ENCODE data around the gene C1QB.

C1QB gene

DNA sequence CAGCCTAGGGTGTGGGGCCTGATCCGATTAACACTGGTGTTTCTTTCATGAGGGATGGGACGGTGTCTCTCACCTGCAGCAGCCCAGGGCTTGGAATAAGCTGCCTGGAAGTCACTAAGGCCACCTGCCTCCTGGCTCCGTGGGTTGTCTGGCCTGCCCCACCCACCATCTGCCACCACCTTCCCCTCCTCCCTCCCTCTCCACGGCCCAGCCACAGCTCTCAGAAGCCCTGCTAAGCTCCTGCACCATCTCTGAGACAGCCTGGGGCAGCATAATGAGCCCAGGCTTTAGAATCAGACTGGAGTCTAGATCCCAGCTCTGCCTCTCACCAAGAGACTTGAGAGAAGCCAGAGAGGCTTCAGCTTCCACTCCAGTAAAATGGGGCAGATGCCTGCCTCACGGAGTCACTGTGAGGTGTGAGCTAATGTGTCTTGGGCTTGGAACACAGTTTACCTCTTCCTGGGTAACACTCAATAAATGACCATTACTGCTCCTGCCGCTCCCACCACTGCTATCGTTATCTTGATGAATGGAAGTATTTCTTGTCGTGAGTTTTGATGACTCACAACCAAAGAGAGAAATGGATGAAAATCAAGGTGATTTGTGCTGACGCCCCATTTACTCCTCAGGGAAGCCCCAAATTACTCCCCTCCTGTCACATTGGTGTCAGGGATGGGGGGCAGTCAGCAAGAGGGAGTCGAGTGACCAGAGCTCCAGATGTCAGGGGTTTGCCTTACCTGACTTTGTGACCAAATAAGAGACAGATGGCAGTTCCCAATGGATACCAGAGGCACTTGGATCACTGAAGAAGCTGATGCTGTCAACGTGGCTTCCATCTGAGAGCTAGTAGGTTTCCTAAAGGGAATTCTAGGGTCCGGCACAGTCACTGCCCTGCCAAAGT is 40.1 kb upstream of the C1QB start:
- no peak for DNase-seq (ENCODE audit: low read depth)
- TF ChIP-seq, protein P1, sequence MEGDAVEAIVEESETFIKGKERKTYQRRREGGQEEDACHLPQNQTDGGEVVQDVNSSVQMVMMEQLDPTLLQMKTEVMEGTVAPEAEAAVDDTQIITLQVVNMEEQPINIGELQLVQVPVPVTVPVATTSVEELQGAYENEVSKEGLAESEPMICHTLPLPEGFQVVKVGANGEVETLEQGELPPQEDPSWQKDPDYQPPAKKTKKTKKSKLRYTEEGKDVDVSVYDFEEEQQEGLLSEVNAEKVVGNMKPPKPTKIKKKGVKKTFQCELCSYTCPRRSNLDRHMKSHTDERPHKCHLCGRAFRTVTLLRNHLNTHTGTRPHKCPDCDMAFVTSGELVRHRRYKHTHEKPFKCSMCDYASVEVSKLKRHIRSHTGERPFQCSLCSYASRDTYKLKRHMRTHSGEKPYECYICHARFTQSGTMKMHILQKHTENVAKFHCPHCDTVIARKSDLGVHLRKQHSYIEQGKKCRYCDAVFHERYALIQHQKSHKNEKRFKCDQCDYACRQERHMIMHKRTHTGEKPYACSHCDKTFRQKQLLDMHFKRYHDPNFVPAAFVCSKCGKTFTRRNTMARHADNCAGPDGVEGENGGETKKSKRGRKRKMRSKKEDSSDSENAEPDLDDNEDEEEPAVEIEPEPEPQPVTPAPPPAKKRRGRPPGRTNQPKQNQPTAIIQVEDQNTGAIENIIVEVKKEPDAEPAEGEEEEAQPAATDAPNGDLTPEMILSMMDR (IDR thresholded peaks at IDR 0.05; ENCODE audit: low read depth, low read length, missing control alignments), result no peak
- H3K4me3 ChIP-seq (ENCODE audit: low read depth, low read length), result no peak overlapping the region

GRCh38 chr1:22613572-22613918 is 39.5 kb upstream of the C1QB start:
- H3K4me3 ChIP-seq (ENCODE audit: low read depth, low read length), result no peak overlapping the region
- TF ChIP-seq, protein P1 (IDR thresholded peaks at IDR 0.05; ENCODE audit: low read depth, low read length, missing control alignments), result no peak
- no peak for DNase-seq (ENCODE audit: low read depth)

DNA sequence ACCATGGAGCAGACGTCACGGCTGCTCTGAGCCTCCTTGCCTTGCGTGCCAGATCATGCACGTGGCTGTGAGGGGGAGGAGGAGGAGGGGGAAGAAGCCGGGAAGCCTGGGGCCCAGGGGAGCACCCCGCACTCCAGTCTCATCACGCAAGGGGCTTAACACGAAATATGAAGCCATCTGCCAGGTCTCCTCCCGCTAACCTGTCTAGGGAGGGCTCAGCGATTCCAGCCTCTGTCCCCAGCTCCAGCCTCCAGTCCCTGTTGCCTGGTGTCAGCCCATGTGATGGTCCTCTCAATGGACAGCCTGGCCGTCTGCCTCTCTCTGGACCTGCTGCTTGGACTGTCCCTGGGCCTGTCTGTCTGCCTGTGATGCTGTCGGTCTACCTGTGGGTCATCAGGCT is 39.1 kb upstream of the C1QB start:
- no peak for DNase-seq (ENCODE audit: low read depth)
- TF ChIP-seq, protein P1 (IDR thresholded peaks at IDR 0.05; ENCODE audit: low read depth, low read length, missing control alignments), result no peak
- no peak overlapping the region for H3K4me3 ChIP-seq (ENCODE audit: low read depth, low read length)

- H3K4me3 ChIP-seq (ENCODE audit: low read depth, low read length), result no peak overlapping the region
- no peak for DNase-seq (ENCODE audit: low read depth)
- TF ChIP-seq, protein P1 (IDR thresholded peaks at IDR 0.05; ENCODE audit: low read depth, low read length, missing control alignments), result no peak
Observed at GRCh38 chr1:22615886-22616285, 37.1 kb upstream of the C1QB start.

DNA sequence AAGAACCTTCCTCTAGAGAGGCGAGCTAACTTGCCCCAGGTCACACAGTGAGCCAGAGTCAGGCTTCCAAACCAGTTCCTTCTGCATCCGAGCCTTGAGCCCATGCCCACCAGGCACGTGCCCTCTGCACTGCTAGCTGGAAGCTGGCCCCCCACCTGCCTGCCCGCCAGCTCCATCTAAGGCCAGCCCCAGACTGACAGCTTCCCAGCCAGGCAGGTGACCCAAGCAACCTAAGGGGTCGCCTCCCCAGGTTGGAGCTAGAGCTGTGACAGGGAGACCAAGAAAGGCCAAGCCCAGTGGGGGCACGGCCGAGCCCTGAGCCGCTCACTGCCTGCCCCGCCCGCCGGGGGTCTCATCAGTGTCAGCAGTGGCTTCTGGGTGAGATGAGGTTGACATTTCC is 36.5 kb upstream of the C1QB start:
- TF ChIP-seq, protein P1 (IDR thresholded peaks at IDR 0.05; ENCODE audit: low read depth, low read length, missing control alignments), result no peak
- no peak for DNase-seq (ENCODE audit: low read depth)
- no peak overlapping the region for H3K4me3 ChIP-seq (ENCODE audit: low read depth, low read length)

- no peak overlapping the region for H3K4me3 ChIP-seq (ENCODE audit: low read depth, low read length)
- DNase-seq (ENCODE audit: low read depth), result no peak
- TF ChIP-seq, protein P1 (IDR thresholded peaks at IDR 0.05; ENCODE audit: low read depth, low read length, missing control alignments), result no peak
Observed at GRCh38 chr1:22618056-22618455, 35.0 kb upstream of the C1QB start.

DNA sequence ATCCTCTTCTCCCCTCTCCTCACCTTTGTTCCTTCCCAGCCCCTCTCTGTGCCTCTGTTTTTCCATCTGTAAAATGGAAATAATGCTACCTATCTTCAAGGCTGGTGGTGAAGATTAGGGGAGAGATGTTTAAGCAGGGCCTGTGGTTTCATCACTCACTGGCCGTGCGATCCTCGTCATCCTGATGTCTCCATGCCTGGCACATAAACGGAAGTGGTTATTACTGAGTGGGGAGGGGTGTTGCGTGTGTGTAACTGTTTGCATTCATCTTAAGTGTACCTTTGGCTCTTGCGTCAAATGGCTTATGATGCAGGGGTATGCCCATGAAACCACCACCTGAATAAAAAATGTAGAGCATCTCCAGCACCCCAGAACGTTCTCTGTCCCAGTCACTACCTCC is 33.8 kb upstream of the C1QB start:
- TF ChIP-seq, protein P1 (IDR thresholded peaks at IDR 0.05; ENCODE audit: low read depth, low read length, missing control alignments), result no peak
- no peak for DNase-seq (ENCODE audit: low read depth)

More for the DNA sequence above, 33.8 kb upstream of the C1QB start:
- no peak overlapping the region for H3K4me3 ChIP-seq (ENCODE audit: low read depth, low read length)
